ENCODE data around the gene SEPHS2. TPM values are rescaled to one million over a fixed set of nuclear protein-coding genes. Genes with fewer than 3 reads are reported as not detected.

SEPHS2 gene
- polyA plus RNA-seq, 1 donor from 2014 or later: 9.8 TPM

- no peaks in the 10 kb centered on the region for H3K9me3 ChIP-seq (ENCODE audit: low read length)
- H3K4me3 ChIP-seq (ENCODE audit: low read length): no peak overlapping the region
- no peak overlapping the region for H3K4me2 ChIP-seq (ENCODE audit: low read length)
- H3K9ac ChIP-seq (ENCODE audit: low read length): no peak overlapping the region
- H3K9me2 ChIP-seq (ENCODE audit: insufficient read depth, low read length): no peaks in the 10 kb centered on the region
- H2AFZ ChIP-seq (ENCODE audit: low read depth, low read length): no peak overlapping the region
- no peaks in the 10 kb centered on the region for H3K27me3 ChIP-seq (ENCODE audit: insufficient read depth, low read depth, low read length)
- no peaks in the 10 kb centered on the region for H4K20me1 ChIP-seq (ENCODE audit: insufficient read depth)
- no peaks in the 10 kb centered on the region for H3F3A ChIP-seq (ENCODE audit: insufficient read depth, low read length, poor library complexity, severe bottlenecking)
- no peaks in the 10 kb centered on the region for H3K36me3 ChIP-seq (ENCODE audit: insufficient read depth, low read length)
- TF ChIP-seq EP300 (conservative IDR thresholded peaks at IDR 0.05; ENCODE audit: poor library complexity, severe bottlenecking) (no peak), TAF1 (IDR thresholded peaks at IDR 0.05; ENCODE audit: low read depth) (no peak), POLR2AphosphoS5 (IDR thresholded peaks at IDR 0.05) (no peak), MXI1 (conservative IDR thresholded peaks at IDR 0.05; ENCODE audit: poor library complexity, severe bottlenecking) (no peak), EZH2 (IDR thresholded peaks at IDR 0.05; ENCODE audit: borderline replicate concordance, insufficient read depth, low read length, poor library complexity, severe bottlenecking) (no peak)
- H3K27ac ChIP-seq (ENCODE audit: low read length): no peak overlapping the region
- no peaks in the 10 kb centered on the region for H3K79me2 ChIP-seq (replicated peaks; ENCODE audit: insufficient read depth, low read length)
Measured at GRCh38 chr16:30438835-30439234, 6.8 kb downstream of the SEPHS2 start.

DNA sequence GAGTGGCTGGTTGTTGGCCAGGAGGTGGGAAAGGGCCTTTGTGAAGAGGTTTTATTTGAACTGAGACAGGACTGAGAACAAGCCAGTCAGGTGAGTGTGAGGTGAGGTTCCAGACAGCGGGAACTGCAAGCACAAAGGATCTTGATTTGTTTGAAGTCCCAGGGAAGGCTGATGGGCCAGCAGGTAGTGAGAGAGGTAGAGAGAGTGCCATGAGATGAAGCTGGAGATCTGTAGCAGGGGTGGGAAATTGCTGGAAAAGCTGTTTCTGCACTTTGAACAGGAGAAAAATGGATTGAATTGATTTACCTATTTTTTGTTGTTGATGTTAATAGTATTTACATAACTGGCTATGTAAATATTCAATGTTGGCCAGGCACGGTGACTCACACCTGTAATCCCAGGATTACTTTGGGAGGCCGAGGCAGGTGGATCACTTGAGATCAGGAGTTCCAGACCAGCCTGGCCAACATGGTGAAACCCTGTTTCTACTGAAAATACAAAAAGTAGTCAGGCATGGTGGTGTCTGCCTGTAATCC lies 8.1 kb downstream of the SEPHS2 start:
- Histone ChIP-seq H2AFZ (ENCODE audit: low read depth, low read length) (no peak overlapping the region), H3K79me2 (replicated peaks; ENCODE audit: insufficient read depth, low read length) (no peaks in the 10 kb centered on the region), H3K4me2 (ENCODE audit: low read length) (no peak overlapping the region), H3F3A (ENCODE audit: insufficient read depth, low read length, poor library complexity, severe bottlenecking) (no peaks in the 10 kb centered on the region), H3K9ac (ENCODE audit: low read length) (no peak overlapping the region), H3K9me2 (ENCODE audit: insufficient read depth, low read length) (no peaks in the 10 kb centered on the region), H3K36me3 (ENCODE audit: insufficient read depth, low read length) (no peaks in the 10 kb centered on the region), H4K20me1 (ENCODE audit: insufficient read depth) (no peaks in the 10 kb centered on the region), H3K9me3 (ENCODE audit: low read length) (no peaks in the 10 kb centered on the region), H3K4me3 (ENCODE audit: low read length) (no peak overlapping the region), H3K27ac (ENCODE audit: low read length) (no peak overlapping the region), H3K27me3 (ENCODE audit: insufficient read depth, low read depth, low read length) (no peaks in the 10 kb centered on the region)
- TF ChIP-seq SMC3 (conservative IDR thresholded peaks at IDR 0.05; ENCODE audit: poor library complexity) (no peak), EP300 (conservative IDR thresholded peaks at IDR 0.05; ENCODE audit: poor library complexity, severe bottlenecking) (no peak), TAF1 (IDR thresholded peaks at IDR 0.05; ENCODE audit: low read depth) (no peak), POLR2AphosphoS5 (IDR thresholded peaks at IDR 0.05) (no peak), RAD21 (conservative IDR thresholded peaks at IDR 0.05) (no peak), EZH2 (IDR thresholded peaks at IDR 0.05; ENCODE audit: borderline replicate concordance, insufficient read depth, low read length, poor library complexity, severe bottlenecking) (no peak)
- TF ChIP-seq, protein P1, sequence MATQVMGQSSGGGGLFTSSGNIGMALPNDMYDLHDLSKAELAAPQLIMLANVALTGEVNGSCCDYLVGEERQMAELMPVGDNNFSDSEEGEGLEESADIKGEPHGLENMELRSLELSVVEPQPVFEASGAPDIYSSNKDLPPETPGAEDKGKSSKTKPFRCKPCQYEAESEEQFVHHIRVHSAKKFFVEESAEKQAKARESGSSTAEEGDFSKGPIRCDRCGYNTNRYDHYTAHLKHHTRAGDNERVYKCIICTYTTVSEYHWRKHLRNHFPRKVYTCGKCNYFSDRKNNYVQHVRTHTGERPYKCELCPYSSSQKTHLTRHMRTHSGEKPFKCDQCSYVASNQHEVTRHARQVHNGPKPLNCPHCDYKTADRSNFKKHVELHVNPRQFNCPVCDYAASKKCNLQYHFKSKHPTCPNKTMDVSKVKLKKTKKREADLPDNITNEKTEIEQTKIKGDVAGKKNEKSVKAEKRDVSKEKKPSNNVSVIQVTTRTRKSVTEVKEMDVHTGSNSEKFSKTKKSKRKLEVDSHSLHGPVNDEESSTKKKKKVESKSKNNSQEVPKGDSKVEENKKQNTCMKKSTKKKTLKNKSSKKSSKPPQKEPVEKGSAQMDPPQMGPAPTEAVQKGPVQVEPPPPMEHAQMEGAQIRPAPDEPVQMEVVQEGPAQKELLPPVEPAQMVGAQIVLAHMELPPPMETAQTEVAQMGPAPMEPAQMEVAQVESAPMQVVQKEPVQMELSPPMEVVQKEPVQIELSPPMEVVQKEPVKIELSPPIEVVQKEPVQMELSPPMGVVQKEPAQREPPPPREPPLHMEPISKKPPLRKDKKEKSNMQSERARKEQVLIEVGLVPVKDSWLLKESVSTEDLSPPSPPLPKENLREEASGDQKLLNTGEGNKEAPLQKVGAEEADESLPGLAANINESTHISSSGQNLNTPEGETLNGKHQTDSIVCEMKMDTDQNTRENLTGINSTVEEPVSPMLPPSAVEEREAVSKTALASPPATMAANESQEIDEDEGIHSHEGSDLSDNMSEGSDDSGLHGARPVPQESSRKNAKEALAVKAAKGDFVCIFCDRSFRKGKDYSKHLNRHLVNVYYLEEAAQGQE (IDR thresholded peaks at IDR 0.05; ENCODE audit: borderline replicate concordance): no peak

DNA sequence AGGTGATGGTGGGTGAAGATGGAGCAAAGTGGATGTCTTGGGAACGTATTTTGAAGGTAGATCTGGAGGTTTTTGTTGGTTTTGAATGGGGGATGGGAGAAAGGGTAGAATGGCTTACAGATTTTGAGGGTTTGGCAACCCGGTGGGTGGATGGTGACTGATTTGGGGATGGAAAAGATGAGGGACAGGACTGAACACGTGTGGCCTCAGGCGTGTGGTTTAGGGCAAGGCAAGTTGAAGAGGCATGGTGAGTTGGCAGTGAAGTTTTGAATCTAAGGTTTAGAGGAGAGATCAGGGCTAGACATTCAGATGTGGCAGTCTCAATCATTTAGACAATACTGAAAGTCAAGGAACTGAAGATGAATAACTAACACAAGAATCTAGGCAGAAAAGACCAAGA lies 10.8 kb downstream of the SEPHS2 start:
- no peaks in the 10 kb centered on the region for H3K79me2 ChIP-seq (replicated peaks; ENCODE audit: insufficient read depth, low read length)
- H4K20me1 ChIP-seq (ENCODE audit: insufficient read depth): no peaks in the 10 kb centered on the region
- no peak overlapping the region for H3K4me2 ChIP-seq (ENCODE audit: low read length)
- no peak overlapping the region for H3K4me3 ChIP-seq (ENCODE audit: low read length)
- TF ChIP-seq POLR2AphosphoS5 (IDR thresholded peaks at IDR 0.05) (no peak), RAD21 (conservative IDR thresholded peaks at IDR 0.05) (no peak), EP300 (conservative IDR thresholded peaks at IDR 0.05; ENCODE audit: poor library complexity, severe bottlenecking) (no peak), TAF1 (IDR thresholded peaks at IDR 0.05; ENCODE audit: low read depth) (no peak), MXI1 (conservative IDR thresholded peaks at IDR 0.05; ENCODE audit: poor library complexity, severe bottlenecking) (no peak)
- no peaks in the 10 kb centered on the region for H3K9me3 ChIP-seq (ENCODE audit: low read length)
- no peaks in the 10 kb centered on the region for H3K36me3 ChIP-seq (ENCODE audit: insufficient read depth, low read length)
- no peaks in the 10 kb centered on the region for H3F3A ChIP-seq (ENCODE audit: insufficient read depth, low read length, poor library complexity, severe bottlenecking)
- H3K27me3 ChIP-seq (ENCODE audit: insufficient read depth, low read depth, low read length): no peaks in the 10 kb centered on the region
- no peak overlapping the region for H2AFZ ChIP-seq (ENCODE audit: low read depth, low read length)
- no peak overlapping the region for H3K27ac ChIP-seq (ENCODE audit: low read length)
- no peaks in the 10 kb centered on the region for H3K9me2 ChIP-seq (ENCODE audit: insufficient read depth, low read length)
- no peak overlapping the region for H3K9ac ChIP-seq (ENCODE audit: low read length)
